Activated naive CD8-positive, alpha-beta T cell (primary cell): ENCODE data around the gene MRPL51.
"Not testable (repeated sequence)": the region's sequence is repeated elsewhere in the genome, so short reads cannot be mapped to it uniquely, and the experiment has no call there.

Experiments
- H3K27ac Mint-ChIP-seq: one replicate; pipeline ENCODE4 v1.8.0; 2021; ENCODE audit warnings: mixed read lengths
- H3K27me3 Mint-ChIP-seq: one replicate; pipeline ENCODE4 v1.8.0; 2021; ENCODE audit warnings: mixed read lengths
- H3K36me3 Mint-ChIP-seq: one replicate; pipeline ENCODE4 v1.8.0; 2021; ENCODE audit warnings: mixed read lengths
- H3K4me1 Mint-ChIP-seq: one replicate; pipeline ENCODE4 v1.8.0; 2021; ENCODE audit warnings: low read depth, mixed read lengths
- H3K4me3 Mint-ChIP-seq: one replicate; pipeline ENCODE4 v1.8.0; 2021; ENCODE audit warnings: mild to moderate bottlenecking, mixed read lengths
- H3K9me3 Mint-ChIP-seq: one replicate; pipeline ENCODE4 v1.8.0; 2021; ENCODE audit warnings: low read depth, mixed read lengths

The MRPL51 gene

GRCh38 chr12:6475233-6475975 lies 17.7 kb downstream of the MRPL51 start:
- peaks cover 14% of the 10 kb centered on the region for H3K4me1 Mint-ChIP-seq
- H3K4me3 Mint-ChIP-seq, H3K9me3 Mint-ChIP-seq, H3K36me3 Mint-ChIP-seq, H3K27ac Mint-ChIP-seq, H3K27me3 Mint-ChIP-seq: not testable (repeated sequence)

GRCh38 chr12:6472491-6472890 lies 20.6 kb downstream of the MRPL51 start:
- peak overlapping the region; percentile 18 for H3K4me3 Mint-ChIP-seq
- H3K9me3 Mint-ChIP-seq: no peaks in the 10 kb centered on the region
- H3K4me1 Mint-ChIP-seq: peaks cover 35% of the 10 kb centered on the region
- no peak overlapping the region for H3K27ac Mint-ChIP-seq
- peaks cover 19% of the 10 kb centered on the region for H3K36me3 Mint-ChIP-seq
- no peaks in the 10 kb centered on the region for H3K27me3 Mint-ChIP-seq

- Mint-ChIP-seq H3K27me3 (no peaks in the 10 kb centered on the region), H3K36me3 (peaks cover 23% of the 10 kb centered on the region), H3K27ac (no peak overlapping the region), H3K9me3 (no peaks in the 10 kb centered on the region), H3K4me1 (peaks cover 40% of the 10 kb centered on the region), H3K4me3 (peak overlapping the region; percentile 18)
Observed at GRCh38 chr12:6471989-6472360, 21.1 kb downstream of the MRPL51 start.

GRCh38 chr12:6470375-6471163 lies 22.5 kb downstream of the MRPL51 start, which contains the start of gene VAMP1:
Gene VAMP1 (minus strand): TSS chr12:6470677. CDS start chr12:6470531, 146 bp downstream.
- no peaks in the 10 kb centered on the region for H3K27me3 Mint-ChIP-seq
- peak within 1 kb of the TSS; percentile 87 for H3K27ac Mint-ChIP-seq
- H3K36me3 Mint-ChIP-seq: peaks cover 29% of the 10 kb centered on the region
- no peaks in the 10 kb centered on the region for H3K9me3 Mint-ChIP-seq
- peak within 1 kb of the TSS; percentile 96 for H3K4me3 Mint-ChIP-seq
- H3K4me1 Mint-ChIP-seq: peaks cover 54% of the 10 kb centered on the region

- H3K4me3 Mint-ChIP-seq: peak overlapping the region; percentile 96
- no peaks in the 10 kb centered on the region for H3K27me3 Mint-ChIP-seq
Observed at GRCh38 chr12:6469609-6470374, 23.3 kb downstream of the MRPL51 start.

GRCh38 chr12:6469092-6469491 lies 24.0 kb downstream of the MRPL51 start:
- H3K27me3 Mint-ChIP-seq: no peaks in the 10 kb centered on the region
- peaks cover 67% of the 10 kb centered on the region for H3K4me1 Mint-ChIP-seq
- H3K27ac Mint-ChIP-seq: peak overlapping the region; percentile 87
- peaks cover 37% of the 10 kb centered on the region for H3K36me3 Mint-ChIP-seq
- no peaks in the 10 kb centered on the region for H3K9me3 Mint-ChIP-seq
- H3K4me3 Mint-ChIP-seq: peak overlapping the region; percentile 96

More at GRCh38 chr12:6469609-6470374, 23.3 kb downstream of the MRPL51 start:
- H3K27ac Mint-ChIP-seq: peak overlapping the region; percentile 87
- no peaks in the 10 kb centered on the region for H3K9me3 Mint-ChIP-seq
- H3K4me1 Mint-ChIP-seq: peaks cover 60% of the 10 kb centered on the region
- H3K36me3 Mint-ChIP-seq: peaks cover 30% of the 10 kb centered on the region

- H3K4me1 Mint-ChIP-seq: peaks cover 76% of the 10 kb centered on the region
- no peaks in the 10 kb centered on the region for H3K9me3 Mint-ChIP-seq
- H3K4me3 Mint-ChIP-seq: peak overlapping the region; percentile 96
Observed at GRCh38 chr12:6468283-6468575, 24.8 kb downstream of the MRPL51 start.

GRCh38 chr12:6467571-6468282 lies 25.3 kb downstream of the MRPL51 start:
- peaks cover 81% of the 10 kb centered on the region for H3K4me1 Mint-ChIP-seq
- peak overlapping the region; percentile 96 for H3K4me3 Mint-ChIP-seq
- peak overlapping the region; percentile 93 for H3K27ac Mint-ChIP-seq
- peaks cover 46% of the 10 kb centered on the region for H3K36me3 Mint-ChIP-seq
- H3K9me3 Mint-ChIP-seq, H3K27me3 Mint-ChIP-seq: not testable (repeated sequence)

More at GRCh38 chr12:6468283-6468575, 24.8 kb downstream of the MRPL51 start:
- H3K27me3 Mint-ChIP-seq: no peaks in the 10 kb centered on the region
- peak overlapping the region; percentile 87 for H3K27ac Mint-ChIP-seq
- H3K36me3 Mint-ChIP-seq: peaks cover 43% of the 10 kb centered on the region

GRCh38 chr12:6466751-6467150 lies 26.3 kb downstream of the MRPL51 start:
- peaks cover 86% of the 10 kb centered on the region for H3K4me1 Mint-ChIP-seq
- peaks cover 54% of the 10 kb centered on the region for H3K36me3 Mint-ChIP-seq
- not testable (repeated sequence) for H3K27me3 Mint-ChIP-seq, H3K9me3 Mint-ChIP-seq
- peak overlapping the region; percentile 96 for H3K4me3 Mint-ChIP-seq
- peak overlapping the region; percentile 93 for H3K27ac Mint-ChIP-seq

- Mint-ChIP-seq H3K9me3 (no peaks in the 10 kb centered on the region), H3K4me3 (peak overlapping the region; percentile 96), H3K4me1 (peaks cover 86% of the 10 kb centered on the region), H3K36me3 (peaks cover 56% of the 10 kb centered on the region), H3K27ac (peak overlapping the region; percentile 93), H3K27me3 (no peaks in the 10 kb centered on the region)
Observed at GRCh38 chr12:6466184-6466573, 26.9 kb downstream of the MRPL51 start.

GRCh38 chr12:6465467-6466183 lies 27.4 kb downstream of the MRPL51 start:
- peak overlapping the region; percentile 93 for H3K27ac Mint-ChIP-seq
- H3K27me3 Mint-ChIP-seq: no peaks in the 10 kb centered on the region
- H3K9me3 Mint-ChIP-seq: no peaks in the 10 kb centered on the region
- H3K4me3 Mint-ChIP-seq: peak overlapping the region; percentile 96
- peaks cover 62% of the 10 kb centered on the region for H3K36me3 Mint-ChIP-seq
- H3K4me1 Mint-ChIP-seq: peaks cover 88% of the 10 kb centered on the region

GRCh38 chr12:6464531-6464930 lies 28.5 kb downstream of the MRPL51 start:
- Mint-ChIP-seq H3K4me1 (peaks cover 96% of the 10 kb centered on the region), H3K27ac (peak overlapping the region; percentile 99), H3K27me3 (no peaks in the 10 kb centered on the region), H3K9me3 (no peaks in the 10 kb centered on the region), H3K4me3 (peak overlapping the region; percentile 88), H3K36me3 (peaks cover 61% of the 10 kb centered on the region)

- Mint-ChIP-seq H3K9me3 (no peaks in the 10 kb centered on the region), H3K36me3 (peaks cover 60% of the 10 kb centered on the region), H3K4me3 (peak overlapping the region; percentile 88), H3K27ac (peak overlapping the region; percentile 99), H3K27me3 (no peaks in the 10 kb centered on the region), H3K4me1 (peaks cover 96% of the 10 kb centered on the region)
Observed at GRCh38 chr12:6463858-6464257, 29.2 kb downstream of the MRPL51 start.

- Mint-ChIP-seq H3K36me3 (peaks cover 59% of the 10 kb centered on the region), H3K9me3 (no peaks in the 10 kb centered on the region), H3K27me3 (no peaks in the 10 kb centered on the region), H3K4me1 (peaks cover 96% of the 10 kb centered on the region), H3K27ac (peak overlapping the region; percentile 99), H3K4me3 (peak overlapping the region; percentile 88)
Observed at GRCh38 chr12:6463216-6463615, 29.8 kb downstream of the MRPL51 start.
